HG02798 (cell line): Measurements from ENCODE around the gene KCNIP4.

Experiments used
- ATAC-seq: cut with Tn5 transposase; IDR thresholded peaks from one replicate; pipeline ENCODE4 v1.9.1; 2021; ENCODE audit warnings: mild to moderate bottlenecking; ENCODE audit not compliant: unreplicated experiment, poor library complexity

The KCNIP4 gene

GRCh38 chr4:21769404-21770147 lies 179.0 kb downstream of the KCNIP4 start:
- ATAC-seq, result no peak

GRCh38 chr4:21768349-21769310 lies 179.9 kb downstream of the KCNIP4 start:
- ATAC-seq, result peak; percentile 75

- ATAC-seq, result peak; percentile 71
These were observed 182.7 kb downstream of the KCNIP4 start for GRCh38 chr4:21765810-21766407.

- no peak for ATAC-seq
These were observed 184.7 kb downstream of the KCNIP4 start for GRCh38 chr4:21763855-21764254.

GRCh38 chr4:21757248-21757647 lies 191.3 kb downstream of the KCNIP4 start:
- no peak for ATAC-seq

- ATAC-seq, result no peak
These were observed 195.3 kb downstream of the KCNIP4 start for GRCh38 chr4:21753084-21753760.

GRCh38 chr4:21752616-21753015 lies 196.0 kb downstream of the KCNIP4 start:
- ATAC-seq, result no peak

GRCh38 chr4:21749924-21750323 lies 198.6 kb downstream of the KCNIP4 start:
- ATAC-seq, result no peak

- no peak for ATAC-seq
These were observed 199.2 kb downstream of the KCNIP4 start for GRCh38 chr4:21749412-21749811.

GRCh38 chr4:21744046-21744445 lies 204.5 kb downstream of the KCNIP4 start:
- ATAC-seq, result no peak

- no peak for ATAC-seq
These were observed 206.2 kb downstream of the KCNIP4 start for GRCh38 chr4:21742326-21742725.

GRCh38 chr4:21738821-21739220 lies 209.8 kb downstream of the KCNIP4 start:
- no peak for ATAC-seq

- ATAC-seq, result no peak
These were observed 212.7 kb downstream of the KCNIP4 start for GRCh38 chr4:21735866-21736265.

GRCh38 chr4:21733894-21734630 lies 214.5 kb downstream of the KCNIP4 start:
- no peak for ATAC-seq

- no peak for ATAC-seq
These were observed 220.3 kb downstream of the KCNIP4 start for GRCh38 chr4:21728304-21728703.

- ATAC-seq, result no peak
These were observed 222.2 kb downstream of the KCNIP4 start for GRCh38 chr4:21726255-21726815.

- no peak for ATAC-seq
These were observed 226.3 kb downstream of the KCNIP4 start for GRCh38 chr4:21722157-21722839.

GRCh38 chr4:21716531-21716930 lies 232.0 kb downstream of the KCNIP4 start:
- no peak for ATAC-seq
